DND-41 (cell line): Measurements from ENCODE around the gene DCANP1.

Source experiments
- ATAC-seq: fragments of 200-7000 bp; cut with Tn5 transposase; 3 replicates; pipeline ENCODE4 v1.9.1; 2021; ENCODE audit warnings: low read depth; ENCODE audit not compliant: insufficient read depth
- DNase-seq: peaks from one replicate; pipeline ENCODE4 v3.0.0-alpha.2; 2020
- H2AFZ ChIP-seq: 2 replicates; pipeline ENCODE4 v1.6.0; 2012; ENCODE audit warnings: low read depth, low read length
- H3K27ac ChIP-seq: 2 replicates; pipeline ENCODE4 v1.5.1; 2012; ENCODE audit warnings: low read length, inconsistent platforms
- H3K27me3 ChIP-seq: fragments of 200-600 bp; sonication (generic); 2 replicates; pipeline ENCODE4 v1.6.0; 2012; ENCODE audit warnings: low read length, mild to moderate bottlenecking, inconsistent platforms; ENCODE audit not compliant: insufficient read depth, poor library complexity
- H3K36me3 ChIP-seq: 2 replicates; pipeline ENCODE4 v1.5.1; 2012; ENCODE audit warnings: low read length, inconsistent platforms; ENCODE audit not compliant: insufficient read depth
- H3K4me1 ChIP-seq: 2 replicates; pipeline ENCODE4 v1.5.1; 2012; ENCODE audit warnings: mild to moderate bottlenecking, low read length; ENCODE audit not compliant: insufficient read depth
- H3K4me2 ChIP-seq: 2 replicates; pipeline ENCODE4 v1.6.0; 2012; ENCODE audit warnings: mild to moderate bottlenecking, moderate library complexity, low read length, inconsistent platforms; ENCODE audit not compliant: insufficient read depth
- H3K4me3 ChIP-seq, 2 experiments: fragments of 200-600 bp in 1 of 2; shearing (Covaris generic) in 1 of 2; 2 replicates each; pipeline ENCODE4 v1.5.1; 2012 to 2016; ENCODE audit warnings: inconsistent platforms in 2 of 2, low read length in 2 of 2, mild to moderate bottlenecking in 2 of 2, low read depth in 1 of 2, moderate library complexity in 1 of 2
- H3K79me2 ChIP-seq: 2 replicates; pipeline ENCODE4 v1.6.0; 2012; ENCODE audit warnings: low read length, inconsistent platforms; ENCODE audit not compliant: insufficient read depth
- H3K9ac ChIP-seq: 2 replicates; pipeline ENCODE4 v1.6.0; 2012; ENCODE audit warnings: low read depth, mild to moderate bottlenecking, inconsistent platforms, low read length, moderate library complexity
- H3K9me3 ChIP-seq: 2 replicates; pipeline ENCODE4 v1.5.1; 2012; ENCODE audit warnings: low read length, moderate library complexity, mild to moderate bottlenecking, inconsistent platforms; ENCODE audit not compliant: insufficient read depth, severe bottlenecking
- H4K20me1 ChIP-seq: 2 replicates; pipeline ENCODE4 v1.6.0; 2012; ENCODE audit warnings: low read length; ENCODE audit not compliant: insufficient read depth
- CTCF ChIP-seq: IDR thresholded peaks from 2 replicates; pipeline ENCODE4 v1.5.1; 2012; ENCODE audit warnings: borderline replicate concordance, low read length, moderate library complexity, mild to moderate bottlenecking; ENCODE audit not compliant: poor library complexity, severe bottlenecking; ENCODE audit errors: extremely low read depth
- EZH2 ChIP-seq: IDR thresholded peaks from 3 replicates; pipeline ENCODE4 v1.6.1; 2012; ENCODE audit warnings: borderline replicate concordance, low read depth, mild to moderate bottlenecking, moderate library complexity, low read length, inconsistent platforms; ENCODE audit not compliant: severe bottlenecking

The DCANP1 gene

GRCh38 chr5:135448791-135449507 is 1.8 kb upstream of the DCANP1 start:
- H3K9ac ChIP-seq, result no peak overlapping the region
- TF ChIP-seq CTCF (no peak), EZH2 (no peak)
- no peaks in the 10 kb centered on the region for H3K4me1 ChIP-seq
- no peak overlapping the region for H3K4me3 ChIP-seq
- peaks cover 24% of the 10 kb centered on the region for H3K27me3 ChIP-seq
- no peaks in the 10 kb centered on the region for H3K36me3 ChIP-seq
- no peak for ATAC-seq
- no peaks in the 10 kb centered on the region for H3K9me3 ChIP-seq
- DNase-seq, result no peak
- H3K4me2 ChIP-seq, result no peak overlapping the region
- H3K79me2 ChIP-seq, result no peaks in the 10 kb centered on the region
- H4K20me1 ChIP-seq, result no peaks in the 10 kb centered on the region
- H3K27ac ChIP-seq, result no peak overlapping the region
- H2AFZ ChIP-seq, result no peak overlapping the region

GRCh38 chr5:135448071-135448739 is 1.1 kb upstream of the DCANP1 start:
- Histone ChIP-seq H4K20me1 (no peaks in the 10 kb centered on the region), H3K36me3 (no peaks in the 10 kb centered on the region), H3K9ac (no peak overlapping the region), H3K27me3 (peaks cover 24% of the 10 kb centered on the region), H3K4me3 (no peak overlapping the region), H3K27ac (no peak overlapping the region), H3K79me2 (no peaks in the 10 kb centered on the region), H3K4me2 (no peak overlapping the region), H3K4me1 (no peaks in the 10 kb centered on the region), H3K9me3 (no peaks in the 10 kb centered on the region), H2AFZ (no peak overlapping the region)
- DNase-seq (no peak), ATAC-seq (no peak)
- TF ChIP-seq EZH2 (no peak), CTCF (no peak)

- no peak overlapping the region for H3K4me3 ChIP-seq
- H3K9me3 ChIP-seq, result no peaks in the 10 kb centered on the region
- DNase-seq, result no peak
- peaks cover 18% of the 10 kb centered on the region for H3K27me3 ChIP-seq
- no peak overlapping the region for H3K27ac ChIP-seq
- no peaks in the 10 kb centered on the region for H3K36me3 ChIP-seq
- no peak for ATAC-seq
- no peak for TF ChIP-seq CTCF
- TF ChIP-seq EZH2, result no peak
- no peak overlapping the region for H2AFZ ChIP-seq
- no peaks in the 10 kb centered on the region for H4K20me1 ChIP-seq
- H3K4me1 ChIP-seq, result no peaks in the 10 kb centered on the region
- no peak overlapping the region for H3K4me2 ChIP-seq
- no peak overlapping the region for H3K9ac ChIP-seq
- H3K79me2 ChIP-seq, result no peaks in the 10 kb centered on the region
These were observed 533 bp downstream of the DCANP1 start for GRCh38 chr5:135446615-135447014.
